ENCODE measurements around the gene PLXND1.

The PLXND1 gene

GRCh38 chr3:129579991-129580390 is 26.5 kb downstream of the PLXND1 start:
- H3K36me3 Mint-ChIP-seq (ENCODE audit: low read depth): no peaks in the 10 kb centered on the region
- H3K4me1 Mint-ChIP-seq (ENCODE audit: low read depth): peaks cover 35% of the 10 kb centered on the region
- no peaks in the 10 kb centered on the region for H3K9me3 Mint-ChIP-seq
- no peaks in the 10 kb centered on the region for H3K27me3 Mint-ChIP-seq
- H3K4me3 Mint-ChIP-seq: no peak overlapping the region
- no peak overlapping the region for H3K27ac Mint-ChIP-seq

DNA sequence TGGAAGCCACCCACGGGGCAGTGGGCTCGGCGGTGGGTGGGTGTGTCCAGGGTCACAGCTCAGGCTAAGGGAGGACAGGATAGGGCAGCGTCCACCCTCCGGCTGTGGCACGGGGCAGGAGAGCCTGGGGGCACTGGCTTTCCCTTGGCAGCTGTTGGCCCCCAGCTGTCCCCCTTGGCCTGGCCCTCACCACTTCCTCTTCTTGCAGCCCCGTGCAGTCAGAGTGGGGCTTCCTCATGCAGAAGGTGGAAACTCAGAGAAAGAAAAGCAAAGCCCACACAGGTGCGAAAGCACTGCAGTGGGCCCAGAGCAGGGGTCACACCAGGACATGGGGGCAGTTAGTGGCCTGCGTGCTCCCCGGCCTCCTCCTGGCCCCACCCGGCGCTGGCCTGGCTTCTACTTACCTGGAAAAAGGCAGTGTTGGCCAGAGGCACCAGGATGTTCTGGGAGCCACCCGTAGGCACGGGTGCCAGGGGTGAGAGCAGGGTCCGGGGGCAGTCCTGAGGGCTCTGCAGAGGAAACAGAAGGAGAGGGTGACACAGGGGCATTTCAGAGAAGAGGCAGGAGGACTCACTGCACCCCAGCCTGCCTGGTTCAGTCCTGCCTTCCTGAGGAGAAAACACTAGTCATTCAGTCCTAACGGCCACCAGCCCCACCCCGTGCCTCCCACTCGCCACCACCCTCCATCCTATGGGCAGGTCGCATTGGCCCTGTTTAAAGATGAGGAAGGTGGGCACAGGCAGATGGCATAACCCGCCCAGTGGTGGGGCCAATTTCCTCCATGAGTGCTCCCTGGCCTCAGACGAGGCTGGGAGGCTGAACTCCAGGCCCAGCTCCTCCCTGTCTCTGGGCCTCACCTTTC is 28.3 kb downstream of the PLXND1 start:
- peak overlapping the region; percentile 19 for H3K27ac Mint-ChIP-seq
- H3K27me3 Mint-ChIP-seq: no peaks in the 10 kb centered on the region
- H3K4me3 Mint-ChIP-seq: peak overlapping the region; percentile 20
- no peaks in the 10 kb centered on the region for H3K36me3 Mint-ChIP-seq (ENCODE audit: low read depth)
- no peaks in the 10 kb centered on the region for H3K9me3 Mint-ChIP-seq
- H3K4me1 Mint-ChIP-seq (ENCODE audit: low read depth): peaks cover 36% of the 10 kb centered on the region

GRCh38 chr3:129577366-129577765 is 29.1 kb downstream of the PLXND1 start:
- Mint-ChIP-seq H3K4me1 (ENCODE audit: low read depth) (peaks cover 36% of the 10 kb centered on the region), H3K4me3 (no peak overlapping the region), H3K9me3 (no peaks in the 10 kb centered on the region), H3K27me3 (no peaks in the 10 kb centered on the region), H3K36me3 (ENCODE audit: low read depth) (no peaks in the 10 kb centered on the region), H3K27ac (no peak overlapping the region)

- Mint-ChIP-seq H3K4me3 (peak overlapping the region; percentile 26), H3K36me3 (ENCODE audit: low read depth) (no peaks in the 10 kb centered on the region), H3K9me3 (no peaks in the 10 kb centered on the region), H3K27ac (peak overlapping the region; percentile 85), H3K4me1 (ENCODE audit: low read depth) (peaks cover 36% of the 10 kb centered on the region), H3K27me3 (no peaks in the 10 kb centered on the region)
Observed at GRCh38 chr3:129576514-129577352, 29.7 kb downstream of the PLXND1 start.

GRCh38 chr3:129575997-129576384 is 30.5 kb downstream of the PLXND1 start:
- Mint-ChIP-seq H3K4me3 (no peak overlapping the region), H3K4me1 (ENCODE audit: low read depth) (peaks cover 36% of the 10 kb centered on the region), H3K27ac (no peak overlapping the region), H3K36me3 (ENCODE audit: low read depth) (no peaks in the 10 kb centered on the region), H3K27me3 (no peaks in the 10 kb centered on the region), H3K9me3 (no peaks in the 10 kb centered on the region)

DNA sequence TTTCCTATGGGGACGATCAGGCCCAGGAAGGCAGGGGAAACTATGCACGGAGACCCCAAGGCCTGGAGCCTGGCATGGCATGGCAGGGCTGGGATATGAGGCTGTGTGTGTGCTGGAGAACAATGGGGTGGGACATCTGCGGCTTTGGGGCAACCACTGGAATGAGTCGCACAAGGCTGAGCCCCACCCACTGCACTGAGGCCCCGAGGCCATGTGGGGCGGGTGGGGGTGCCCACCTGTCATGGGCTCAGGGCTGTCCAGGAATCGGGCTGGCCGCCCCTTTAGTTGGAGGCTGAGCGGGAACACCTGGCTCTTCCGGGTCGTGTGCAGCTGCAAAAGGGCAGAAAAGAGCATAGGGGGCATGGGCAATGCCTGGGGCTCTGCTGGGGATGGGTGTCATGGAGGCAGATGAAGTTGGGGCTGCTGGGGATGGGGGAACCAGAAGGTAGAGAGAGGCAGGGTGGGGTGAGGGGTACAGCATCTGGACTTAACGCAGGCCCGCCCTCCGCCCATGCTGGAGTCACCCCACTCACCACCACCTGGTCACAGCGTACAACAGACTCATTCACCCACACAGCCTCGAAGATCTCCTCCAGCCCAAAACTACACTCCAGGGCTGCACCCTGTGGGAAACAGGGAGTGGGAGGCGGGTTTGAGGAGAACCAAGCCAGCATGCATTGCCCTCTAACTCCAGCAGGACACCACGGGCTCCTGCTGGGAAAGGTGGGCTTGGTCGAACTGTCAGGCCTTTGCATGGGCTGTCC is 31.1 kb downstream of the PLXND1 start:
- H3K36me3 Mint-ChIP-seq (ENCODE audit: low read depth): no peaks in the 10 kb centered on the region
- H3K9me3 Mint-ChIP-seq: no peaks in the 10 kb centered on the region
- peaks cover 36% of the 10 kb centered on the region for H3K4me1 Mint-ChIP-seq (ENCODE audit: low read depth)
- H3K27me3 Mint-ChIP-seq: no peaks in the 10 kb centered on the region
- no peak overlapping the region for H3K27ac Mint-ChIP-seq
- no peak overlapping the region for H3K4me3 Mint-ChIP-seq

DNA sequence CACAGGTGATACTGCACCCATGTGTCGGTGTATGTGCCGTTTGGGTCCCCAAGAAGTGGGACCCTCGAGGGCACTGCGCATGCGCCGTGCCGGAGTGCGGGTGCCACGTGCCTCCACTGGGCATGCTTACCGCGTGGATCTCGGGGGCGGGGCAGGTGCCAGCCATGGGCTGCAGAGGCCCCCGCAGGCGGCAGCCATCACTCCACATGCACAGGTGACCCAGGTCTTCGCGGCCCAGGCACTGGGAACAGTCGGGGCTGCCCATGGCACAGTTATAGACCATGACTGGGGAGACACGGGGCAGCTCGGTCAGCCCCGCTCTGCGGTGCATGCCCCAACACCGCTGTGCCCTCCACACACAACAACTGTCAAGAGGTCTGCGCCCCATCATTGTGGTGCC is 32.3 kb downstream of the PLXND1 start:
- Mint-ChIP-seq H3K4me3 (no peak overlapping the region), H3K36me3 (ENCODE audit: low read depth) (no peaks in the 10 kb centered on the region), H3K27me3 (no peaks in the 10 kb centered on the region), H3K27ac (no peak overlapping the region), H3K9me3 (no peaks in the 10 kb centered on the region), H3K4me1 (ENCODE audit: low read depth) (peaks cover 36% of the 10 kb centered on the region)

- no peak overlapping the region for H3K4me3 Mint-ChIP-seq
- H3K9me3 Mint-ChIP-seq: no peaks in the 10 kb centered on the region
- H3K27ac Mint-ChIP-seq: no peak overlapping the region
- H3K27me3 Mint-ChIP-seq: no peaks in the 10 kb centered on the region
- no peaks in the 10 kb centered on the region for H3K36me3 Mint-ChIP-seq (ENCODE audit: low read depth)
- H3K4me1 Mint-ChIP-seq (ENCODE audit: low read depth): peaks cover 32% of the 10 kb centered on the region
Observed at GRCh38 chr3:129573493-129573892, 33.0 kb downstream of the PLXND1 start.

- H3K9me3 Mint-ChIP-seq: no peaks in the 10 kb centered on the region
- H3K27me3 Mint-ChIP-seq: no peaks in the 10 kb centered on the region
- H3K27ac Mint-ChIP-seq: no peak overlapping the region
- no peak overlapping the region for H3K4me3 Mint-ChIP-seq
- H3K4me1 Mint-ChIP-seq (ENCODE audit: low read depth): peaks cover 23% of the 10 kb centered on the region
- no peaks in the 10 kb centered on the region for H3K36me3 Mint-ChIP-seq (ENCODE audit: low read depth)
Observed at GRCh38 chr3:129572603-129573002, 33.9 kb downstream of the PLXND1 start.

DNA sequence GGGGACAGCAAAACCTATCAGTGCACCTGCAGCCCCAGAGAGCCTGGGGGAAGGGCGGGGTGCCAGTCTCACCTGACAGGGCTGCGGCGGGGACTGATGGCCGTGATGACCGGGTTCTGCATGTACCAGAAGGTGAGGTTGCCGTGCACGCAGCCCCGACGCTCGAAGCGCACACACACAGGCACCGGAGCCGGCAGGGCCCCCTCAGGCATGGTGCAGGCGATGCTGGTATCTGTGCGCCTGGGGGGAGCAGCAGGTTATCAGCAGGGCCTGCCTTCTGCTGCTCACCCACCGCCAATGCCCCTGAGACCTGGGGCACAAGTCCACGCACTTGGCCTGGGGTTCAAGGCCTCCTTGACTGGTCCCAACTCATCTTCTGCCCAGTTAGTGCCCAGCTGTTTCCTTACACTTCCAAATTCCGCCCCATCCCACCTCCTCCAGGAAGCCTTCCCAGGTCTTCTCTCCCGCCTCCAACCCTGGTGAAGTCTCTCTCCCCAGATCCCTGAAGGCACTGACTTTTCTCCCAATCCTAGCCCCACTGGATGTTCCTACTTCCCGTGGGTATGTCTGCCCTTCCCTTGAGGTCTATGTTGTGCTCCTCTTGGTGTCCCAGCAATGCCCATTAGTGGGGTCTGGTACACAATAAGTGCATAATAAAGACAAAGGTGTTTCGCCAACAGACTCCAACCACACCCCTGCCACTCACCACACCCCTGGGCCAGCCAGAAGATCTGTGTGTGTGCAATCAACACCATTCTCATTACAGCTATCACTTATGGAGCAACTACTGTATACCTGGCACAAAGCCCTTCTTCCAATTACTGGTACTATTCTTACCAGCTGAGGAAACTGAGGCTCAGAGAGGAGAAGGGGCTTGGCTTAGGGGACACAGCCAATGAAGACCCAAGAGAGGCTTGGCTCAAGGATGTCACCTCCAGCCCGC is 34.6 kb downstream of the PLXND1 start:
- Mint-ChIP-seq H3K27me3 (no peaks in the 10 kb centered on the region), H3K27ac (no peak overlapping the region), H3K36me3 (ENCODE audit: low read depth) (no peaks in the 10 kb centered on the region), H3K4me1 (ENCODE audit: low read depth) (peaks cover 19% of the 10 kb centered on the region), H3K4me3 (no peak overlapping the region), H3K9me3 (no peaks in the 10 kb centered on the region)

- Mint-ChIP-seq H3K27ac (peak overlapping the region; percentile 50), H3K9me3 (no peaks in the 10 kb centered on the region), H3K4me3 (no peak overlapping the region), H3K4me1 (ENCODE audit: low read depth) (no peaks in the 10 kb centered on the region), H3K36me3 (ENCODE audit: low read depth) (no peaks in the 10 kb centered on the region), H3K27me3 (no peaks in the 10 kb centered on the region)
Observed at GRCh38 chr3:129569856-129570255, 36.6 kb downstream of the PLXND1 start.

DNA sequence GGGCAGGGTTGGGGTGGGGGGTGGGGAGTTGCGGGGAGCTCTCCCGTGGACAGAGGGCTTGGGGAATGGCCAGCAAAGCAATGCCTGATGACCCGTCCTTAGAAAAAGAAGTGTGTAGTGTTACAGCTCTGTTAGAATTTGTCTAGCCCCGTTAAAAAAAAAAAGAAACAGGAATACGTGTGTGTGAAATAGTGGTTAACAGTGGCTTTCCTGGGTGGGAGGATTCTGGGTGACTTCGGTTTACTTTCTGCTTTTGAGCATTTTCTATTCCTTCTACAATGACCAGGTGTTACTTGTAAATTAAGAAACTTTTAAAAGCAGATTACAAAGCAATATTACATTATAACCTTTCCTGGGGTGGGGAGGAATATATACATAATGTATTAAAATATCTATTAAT is 38.5 kb downstream of the PLXND1 start:
- no peak overlapping the region for H3K4me3 Mint-ChIP-seq
- H3K27ac Mint-ChIP-seq: no peak overlapping the region
- H3K36me3 Mint-ChIP-seq (ENCODE audit: low read depth): no peaks in the 10 kb centered on the region
- H3K9me3 Mint-ChIP-seq: no peaks in the 10 kb centered on the region
- no peaks in the 10 kb centered on the region for H3K4me1 Mint-ChIP-seq (ENCODE audit: low read depth)
- no peaks in the 10 kb centered on the region for H3K27me3 Mint-ChIP-seq

DNA sequence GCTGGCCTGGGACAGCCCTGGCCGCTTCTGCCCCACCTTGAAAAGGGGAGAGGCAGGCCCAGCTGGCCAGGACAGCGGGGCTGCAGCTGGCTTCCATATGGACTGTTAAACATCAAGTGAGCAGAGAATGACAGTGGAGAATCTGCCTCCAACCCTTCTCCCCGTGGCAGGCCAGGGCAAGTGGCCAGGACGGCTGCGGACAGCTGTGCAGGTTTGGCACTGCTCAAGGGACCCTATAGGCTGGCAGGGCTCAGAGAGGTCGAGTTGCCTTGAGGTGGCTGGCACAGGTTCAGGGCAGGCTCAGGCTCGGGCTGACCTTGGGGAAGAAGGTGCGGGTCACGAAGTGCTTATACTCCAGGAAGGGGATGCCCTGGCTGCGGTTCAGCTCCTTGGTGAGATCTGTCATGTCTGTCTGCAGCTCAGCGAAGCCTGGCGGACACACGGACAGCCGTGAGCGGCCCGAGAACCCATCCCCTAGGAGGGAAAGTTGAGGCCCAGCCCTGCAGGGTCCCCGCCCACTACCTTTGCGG is 39.2 kb downstream of the PLXND1 start:
- Mint-ChIP-seq H3K27ac (no peak overlapping the region), H3K36me3 (ENCODE audit: low read depth) (no peaks in the 10 kb centered on the region), H3K4me3 (no peak overlapping the region), H3K4me1 (ENCODE audit: low read depth) (no peaks in the 10 kb centered on the region), H3K27me3 (no peaks in the 10 kb centered on the region), H3K9me3 (no peaks in the 10 kb centered on the region)

DNA sequence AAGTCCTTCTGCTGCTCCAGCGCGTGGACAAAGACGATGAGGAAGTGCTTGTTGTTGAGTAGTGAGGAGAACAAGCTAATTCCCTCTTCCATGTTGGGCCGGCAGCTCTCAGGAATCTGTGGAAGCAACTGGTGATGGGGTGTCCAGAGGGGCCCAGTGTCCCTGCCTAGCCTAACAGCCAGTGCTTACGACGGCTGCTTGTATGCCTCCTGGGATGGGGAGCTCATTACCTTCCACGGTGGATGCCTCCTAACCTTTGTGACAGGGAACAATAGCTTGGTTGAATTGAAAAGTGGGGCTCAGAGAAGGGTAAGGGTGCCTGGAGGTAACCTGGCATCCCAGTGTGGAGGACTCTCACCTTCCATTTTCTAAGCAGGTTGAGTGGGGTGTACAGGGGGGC is 40.6 kb downstream of the PLXND1 start:
- no peak overlapping the region for H3K27ac Mint-ChIP-seq
- H3K9me3 Mint-ChIP-seq: no peaks in the 10 kb centered on the region

More for the DNA sequence above, 40.6 kb downstream of the PLXND1 start:
- H3K27me3 Mint-ChIP-seq: no peaks in the 10 kb centered on the region
- H3K4me3 Mint-ChIP-seq: no peak overlapping the region
- no peaks in the 10 kb centered on the region for H3K36me3 Mint-ChIP-seq (ENCODE audit: low read depth)
- no peaks in the 10 kb centered on the region for H3K4me1 Mint-ChIP-seq (ENCODE audit: low read depth)

Measured in stimulated activated naive CD8-positive, alpha-beta T cell treated with anti-CD3 and anti-CD28 coated beads, Interleukin-15, Interleukin-2, amounts not matched to agents 100 ng/mL and 50 ng/mL, for 24 hours (primary cell).